ENCODE measurements around the gene JAG1. TPM values are rescaled to one million over a fixed set of nuclear protein-coding genes. Genes with fewer than 3 reads are reported as not detected.

The JAG1 gene
- total RNA-seq, 1 donor from 2014 or later, result 132 TPM

DNA sequence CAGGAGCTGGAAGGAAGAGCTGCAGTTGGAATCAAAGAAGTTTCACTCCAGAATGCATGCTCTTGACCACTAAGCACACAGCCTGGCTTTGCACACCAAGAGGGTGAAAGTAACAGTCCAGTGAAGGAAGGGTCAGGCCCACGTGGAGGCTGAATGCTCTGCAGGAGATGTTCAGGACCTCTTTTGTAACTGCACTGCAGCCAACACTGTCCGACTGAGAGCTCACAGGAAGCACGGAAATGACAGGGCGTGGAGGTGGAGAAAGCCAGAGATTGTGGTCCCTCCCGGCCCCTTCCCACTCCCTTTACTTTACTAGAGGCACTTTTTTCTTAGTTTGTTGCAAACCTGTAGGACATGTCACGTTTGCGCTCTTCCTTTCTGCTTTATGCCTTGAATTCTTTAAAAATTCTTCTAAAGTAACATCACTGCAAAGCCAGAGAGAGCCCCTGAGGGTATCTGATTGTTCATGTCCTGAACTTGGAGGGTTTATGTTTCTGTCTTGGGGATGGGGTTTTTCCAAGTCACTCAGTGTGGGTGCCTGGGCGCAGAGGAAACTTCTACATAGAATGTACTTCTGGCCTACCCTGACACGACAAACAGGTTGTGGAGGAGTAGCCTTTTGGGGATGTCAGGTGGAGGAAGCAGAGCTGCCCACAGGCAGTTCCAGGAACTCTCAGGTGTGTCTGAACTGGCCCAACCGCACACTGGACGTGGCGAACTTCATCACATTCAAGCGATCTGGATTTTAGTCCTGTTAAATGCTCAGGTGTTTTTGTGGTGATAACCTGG is 40.9 kb downstream of the JAG1 start:
- TF ChIP-seq, protein P1, sequence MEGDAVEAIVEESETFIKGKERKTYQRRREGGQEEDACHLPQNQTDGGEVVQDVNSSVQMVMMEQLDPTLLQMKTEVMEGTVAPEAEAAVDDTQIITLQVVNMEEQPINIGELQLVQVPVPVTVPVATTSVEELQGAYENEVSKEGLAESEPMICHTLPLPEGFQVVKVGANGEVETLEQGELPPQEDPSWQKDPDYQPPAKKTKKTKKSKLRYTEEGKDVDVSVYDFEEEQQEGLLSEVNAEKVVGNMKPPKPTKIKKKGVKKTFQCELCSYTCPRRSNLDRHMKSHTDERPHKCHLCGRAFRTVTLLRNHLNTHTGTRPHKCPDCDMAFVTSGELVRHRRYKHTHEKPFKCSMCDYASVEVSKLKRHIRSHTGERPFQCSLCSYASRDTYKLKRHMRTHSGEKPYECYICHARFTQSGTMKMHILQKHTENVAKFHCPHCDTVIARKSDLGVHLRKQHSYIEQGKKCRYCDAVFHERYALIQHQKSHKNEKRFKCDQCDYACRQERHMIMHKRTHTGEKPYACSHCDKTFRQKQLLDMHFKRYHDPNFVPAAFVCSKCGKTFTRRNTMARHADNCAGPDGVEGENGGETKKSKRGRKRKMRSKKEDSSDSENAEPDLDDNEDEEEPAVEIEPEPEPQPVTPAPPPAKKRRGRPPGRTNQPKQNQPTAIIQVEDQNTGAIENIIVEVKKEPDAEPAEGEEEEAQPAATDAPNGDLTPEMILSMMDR (IDR thresholded peaks at IDR 0.05; ENCODE audit: insufficient read depth, low read length, poor library complexity, severe bottlenecking), result no peak
- Histone ChIP-seq H3K4me3 (ENCODE audit: low read depth, low read length) (no peak overlapping the region), H3K36me3 (ENCODE audit: control insufficient read depth, insufficient read depth, low read length) (peaks cover 3% of the 10 kb centered on the region), H3K27me3 (ENCODE audit: control insufficient read depth, insufficient read depth, low read length) (no peaks in the 10 kb centered on the region)
- DNase-seq (ENCODE audit: low read depth), result no peak

DNA sequence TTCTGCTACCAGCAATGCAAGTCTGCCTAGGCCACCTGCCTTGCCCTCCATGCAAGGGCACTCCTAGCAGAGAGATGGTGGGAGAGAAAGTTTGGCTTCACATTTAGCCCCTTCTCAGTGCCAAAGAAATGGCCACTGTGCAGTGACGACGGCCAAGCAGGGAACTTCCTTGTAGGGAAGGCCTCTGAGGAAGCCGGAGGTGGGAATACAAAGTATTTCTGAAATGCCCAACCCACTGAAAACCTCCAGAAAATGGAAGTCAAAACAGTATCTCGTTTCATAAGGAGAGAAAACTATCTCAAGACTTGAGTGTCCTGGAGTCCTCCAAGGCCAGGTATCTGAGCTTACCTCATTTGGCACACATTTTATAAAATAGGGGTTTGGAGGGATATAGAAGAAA is 42.7 kb downstream of the JAG1 start:
- Histone ChIP-seq H3K27me3 (ENCODE audit: control insufficient read depth, insufficient read depth, low read length) (no peaks in the 10 kb centered on the region), H3K36me3 (ENCODE audit: control insufficient read depth, insufficient read depth, low read length) (no peaks in the 10 kb centered on the region), H3K4me3 (ENCODE audit: low read depth, low read length) (no peak overlapping the region)
- TF ChIP-seq, protein P1 (IDR thresholded peaks at IDR 0.05; ENCODE audit: insufficient read depth, low read length, poor library complexity, severe bottlenecking), result no peak
- no peak for DNase-seq (ENCODE audit: low read depth)

DNA sequence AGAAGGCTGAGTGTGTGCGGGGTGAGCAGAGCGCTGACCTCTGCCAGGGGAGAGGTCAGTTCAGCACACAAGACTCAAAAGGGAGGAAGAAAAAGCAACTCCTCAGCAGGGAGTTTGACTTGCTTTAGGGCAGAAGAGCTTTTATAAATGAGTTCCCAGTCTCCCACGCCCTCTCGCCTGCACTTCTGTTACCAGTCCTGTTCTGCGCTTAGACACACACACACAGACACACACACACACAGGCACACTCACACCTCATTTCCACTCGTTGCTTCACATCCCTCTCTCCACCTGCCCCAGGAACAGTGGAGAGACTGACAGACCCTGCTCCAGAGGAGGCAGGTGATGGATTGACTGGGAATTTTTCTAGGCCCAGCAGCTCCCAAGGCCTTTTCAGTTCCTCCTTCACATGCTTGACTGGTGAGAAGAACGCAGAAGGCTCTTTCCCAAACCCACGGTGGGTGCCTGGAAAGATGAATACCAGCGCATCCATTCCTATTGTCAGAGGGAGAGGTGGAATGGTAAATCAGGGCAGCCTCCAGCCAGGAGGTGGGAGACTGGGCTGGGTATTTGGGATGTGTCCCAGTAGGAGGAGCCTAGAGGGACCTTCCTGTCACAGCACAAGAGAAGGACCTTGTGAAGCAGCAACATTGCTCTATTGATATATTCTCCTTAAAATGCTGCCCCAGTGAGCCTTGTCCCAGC is 43.7 kb downstream of the JAG1 start:
- H3K4me3 ChIP-seq (ENCODE audit: low read depth, low read length), result no peak overlapping the region
- DNase-seq (ENCODE audit: low read depth), result no peak
- H3K36me3 ChIP-seq (ENCODE audit: control insufficient read depth, insufficient read depth, low read length), result no peaks in the 10 kb centered on the region
- TF ChIP-seq, protein P1 (IDR thresholded peaks at IDR 0.05; ENCODE audit: insufficient read depth, low read length, poor library complexity, severe bottlenecking), result no peak
- no peaks in the 10 kb centered on the region for H3K27me3 ChIP-seq (ENCODE audit: control insufficient read depth, insufficient read depth, low read length)

DNA sequence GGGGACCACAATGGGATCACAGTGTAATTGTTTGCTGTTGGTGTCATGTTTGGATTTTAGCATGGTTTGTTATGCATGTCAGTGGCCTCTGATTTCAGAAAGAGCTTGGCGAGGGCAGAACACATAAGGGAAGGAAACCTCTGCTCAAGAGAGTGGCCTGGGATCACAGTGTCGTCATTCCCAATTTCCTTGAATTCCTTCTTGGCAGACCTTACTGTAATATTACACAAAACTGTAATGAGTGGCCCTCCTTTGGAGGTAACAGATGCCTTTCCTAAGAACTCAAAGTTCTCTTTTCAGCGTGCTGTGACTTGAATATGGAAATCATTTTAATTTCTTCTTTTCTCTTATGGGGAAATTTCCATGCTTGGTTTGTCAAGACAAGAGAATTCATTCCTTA is 46.9 kb downstream of the JAG1 start:
- no peak overlapping the region for H3K4me3 ChIP-seq (ENCODE audit: low read depth, low read length)
- no peak for DNase-seq (ENCODE audit: low read depth)
- H3K27me3 ChIP-seq (ENCODE audit: control insufficient read depth, insufficient read depth, low read length), result no peaks in the 10 kb centered on the region
- no peaks in the 10 kb centered on the region for H3K36me3 ChIP-seq (ENCODE audit: control insufficient read depth, insufficient read depth, low read length)
- TF ChIP-seq, protein P1 (IDR thresholded peaks at IDR 0.05; ENCODE audit: insufficient read depth, low read length, poor library complexity, severe bottlenecking), result no peak

DNA sequence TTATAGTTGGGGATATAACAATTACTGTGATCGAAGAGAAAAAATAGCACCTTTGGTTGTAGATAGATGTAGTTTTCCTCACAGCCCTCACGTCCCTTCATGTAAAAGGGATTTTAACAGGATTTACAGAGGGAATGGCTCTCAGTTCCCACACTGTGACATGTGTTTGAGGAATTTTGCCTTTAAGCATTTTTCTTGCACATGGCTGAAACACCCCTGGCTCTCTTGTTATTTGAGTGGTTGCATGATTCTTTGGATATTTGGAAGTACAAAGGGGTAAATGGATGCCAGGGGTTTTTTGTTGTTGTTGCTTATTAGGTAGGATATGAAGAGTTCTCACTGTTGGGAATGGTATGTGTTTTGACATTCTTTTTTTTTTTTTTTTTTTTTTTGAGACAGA is 48.2 kb downstream of the JAG1 start:
- Histone ChIP-seq H3K27me3 (ENCODE audit: control insufficient read depth, insufficient read depth, low read length) (no peaks in the 10 kb centered on the region), H3K4me3 (ENCODE audit: low read depth, low read length) (no peak overlapping the region), H3K36me3 (ENCODE audit: control insufficient read depth, insufficient read depth, low read length) (no peaks in the 10 kb centered on the region)
- TF ChIP-seq, protein P1 (IDR thresholded peaks at IDR 0.05; ENCODE audit: insufficient read depth, low read length, poor library complexity, severe bottlenecking), result no peak
- DNase-seq (ENCODE audit: low read depth), result no peak
